NT2/D1 (cell line): ENCODE results near the gene RAD1.

Source experiments
- SUZ12 ChIP-seq: IDR thresholded peaks from 2 replicates; pipeline ENCODE4 v1.6.1; 2011; ENCODE audit not compliant: insufficient read length, insufficient read depth; ENCODE audit errors: extremely low read depth
- YY1 ChIP-seq: IDR thresholded peaks from 2 replicates; pipeline ENCODE4 v1.6.1; 2011; ENCODE audit not compliant: insufficient read length, insufficient read depth
- ZNF274 ChIP-seq: IDR thresholded peaks from 2 replicates; pipeline ENCODE4 v1.6.1; 2011; ENCODE audit warnings: mild to moderate bottlenecking, low read depth, low read length

DNA sequence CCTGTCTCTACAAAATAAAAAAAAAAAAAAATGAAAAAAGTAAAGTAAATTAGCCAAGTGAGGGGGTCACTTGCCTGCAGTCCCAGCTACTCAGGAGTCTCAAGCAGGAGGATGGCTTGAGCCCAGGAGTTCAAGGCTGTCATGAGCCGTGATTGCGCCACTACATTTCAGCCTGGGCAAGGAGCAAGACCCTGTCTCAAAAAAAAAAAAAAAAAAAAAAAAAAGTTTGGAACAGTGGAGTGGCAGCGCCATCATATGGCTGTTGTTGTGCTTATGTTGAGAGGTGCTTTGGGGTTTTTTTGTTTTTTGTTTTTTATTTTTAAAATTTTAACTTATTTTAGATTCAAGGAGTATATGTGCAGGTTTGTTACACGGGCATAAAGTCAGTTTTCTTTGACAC is 3.8 kb upstream of the RAD1 start:
- TF ChIP-seq YY1 (no peak), ZNF274 (no peak), SUZ12 (no peak)
